ENCODE measurements around the gene KRT74.

- no peak for TF ChIP-seq SIN3A (IDR thresholded peaks at IDR 0.05; ENCODE audit: borderline replicate concordance, insufficient read depth, low read length)
- TF ChIP-seq POLR2AphosphoS5 (IDR thresholded peaks at IDR 0.05; ENCODE audit: low read depth, low read length), result no peak
- TF ChIP-seq TAF1 (IDR thresholded peaks at IDR 0.05; ENCODE audit: borderline replicate concordance, insufficient read depth, low read length), result no peak
- no peak for TF ChIP-seq REST (IDR thresholded peaks at IDR 0.05; ENCODE audit: insufficient read depth in 1 of 2, low read depth in 2 of 2, low read length in 2 of 2)
Measured at GRCh38 chr12:52555577-52555976, 18.1 kb downstream of the KRT74 start.

Data from PFSK-1 (cell line).